ENCODE measurements around the gene COQ8A. TPM values are rescaled to one million over a fixed set of nuclear protein-coding genes. Genes with fewer than 3 reads are reported as not detected.

Gene COQ8A
- total RNA-seq, 2 experiments from 2014 or later: 55.0 to 56.0 TPM

DNA sequence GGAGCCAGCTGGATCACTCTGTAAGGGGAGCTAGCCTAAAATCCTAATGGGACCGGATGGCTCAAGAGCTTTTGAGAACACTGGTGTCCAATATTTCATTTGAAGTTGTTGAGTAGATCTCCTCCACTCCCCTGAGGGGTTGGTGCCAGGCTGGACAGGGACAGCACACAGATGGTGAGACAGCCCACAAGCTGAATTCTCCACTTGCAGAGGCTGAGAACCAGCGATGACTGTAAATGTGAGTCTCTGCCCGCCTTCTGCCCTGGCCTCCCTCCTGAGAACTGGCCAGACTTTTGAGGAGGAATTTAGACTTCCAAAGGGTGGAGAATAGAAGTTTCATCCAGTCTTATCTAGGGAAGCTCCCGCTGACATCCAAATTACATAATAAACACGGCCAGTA lies 20.5 kb upstream of the COQ8A start:
- Histone ChIP-seq H3K36me3 (ENCODE audit: insufficient read depth, low read length) (no peaks in the 10 kb centered on the region), H3K27me3 (ENCODE audit: control insufficient read depth in 1 of 2, insufficient read depth in 2 of 2, low read length in 2 of 2) (no peaks in the 10 kb centered on the region), H3K4me3 (ENCODE audit: low read length) (no peak overlapping the region), H3K27ac (ENCODE audit: low read depth in 1 of 2, low read length in 2 of 2) (no peak overlapping the region), H3K4me1 (ENCODE audit: insufficient read depth, low read length) (no peaks in the 10 kb centered on the region), H3K9me3 (ENCODE audit: control insufficient read depth in 1 of 2, insufficient read depth in 1 of 2, low read length in 2 of 2) (no peaks in the 10 kb centered on the region)
- Mint-ChIP-seq H3K27me3 (peaks cover 4% of the 10 kb centered on the region), H3K27ac (no peak overlapping the region), H3K36me3 (ENCODE audit: low read depth) (no peaks in the 10 kb centered on the region), H3K4me3 (no peak overlapping the region), H3K9me3 (no peaks in the 10 kb centered on the region), H3K4me1 (ENCODE audit: low read depth) (no peaks in the 10 kb centered on the region)
- ChIA-PET POLR2A (no interaction called here), CTCF (interaction anchor here (1.3 kb wide), 1 partner anchor 293 kb away, joined by 4 read pairs; no protein-coding TSS in a partner anchor)
- intact Hi-C loops (cut with DNase I, micrococcal nuclease): loop anchor here in 1 of 2 experiments (10.0 kb wide), 1 partner anchor 625 kb away; no protein-coding TSS in a partner anchor
- TF ChIP-seq, protein P1, sequence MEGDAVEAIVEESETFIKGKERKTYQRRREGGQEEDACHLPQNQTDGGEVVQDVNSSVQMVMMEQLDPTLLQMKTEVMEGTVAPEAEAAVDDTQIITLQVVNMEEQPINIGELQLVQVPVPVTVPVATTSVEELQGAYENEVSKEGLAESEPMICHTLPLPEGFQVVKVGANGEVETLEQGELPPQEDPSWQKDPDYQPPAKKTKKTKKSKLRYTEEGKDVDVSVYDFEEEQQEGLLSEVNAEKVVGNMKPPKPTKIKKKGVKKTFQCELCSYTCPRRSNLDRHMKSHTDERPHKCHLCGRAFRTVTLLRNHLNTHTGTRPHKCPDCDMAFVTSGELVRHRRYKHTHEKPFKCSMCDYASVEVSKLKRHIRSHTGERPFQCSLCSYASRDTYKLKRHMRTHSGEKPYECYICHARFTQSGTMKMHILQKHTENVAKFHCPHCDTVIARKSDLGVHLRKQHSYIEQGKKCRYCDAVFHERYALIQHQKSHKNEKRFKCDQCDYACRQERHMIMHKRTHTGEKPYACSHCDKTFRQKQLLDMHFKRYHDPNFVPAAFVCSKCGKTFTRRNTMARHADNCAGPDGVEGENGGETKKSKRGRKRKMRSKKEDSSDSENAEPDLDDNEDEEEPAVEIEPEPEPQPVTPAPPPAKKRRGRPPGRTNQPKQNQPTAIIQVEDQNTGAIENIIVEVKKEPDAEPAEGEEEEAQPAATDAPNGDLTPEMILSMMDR (IDR thresholded peaks at IDR 0.05): no peak
- ATAC-seq (ENCODE audit: poor library complexity) (no peak), DNase-seq (no peak)

DNA sequence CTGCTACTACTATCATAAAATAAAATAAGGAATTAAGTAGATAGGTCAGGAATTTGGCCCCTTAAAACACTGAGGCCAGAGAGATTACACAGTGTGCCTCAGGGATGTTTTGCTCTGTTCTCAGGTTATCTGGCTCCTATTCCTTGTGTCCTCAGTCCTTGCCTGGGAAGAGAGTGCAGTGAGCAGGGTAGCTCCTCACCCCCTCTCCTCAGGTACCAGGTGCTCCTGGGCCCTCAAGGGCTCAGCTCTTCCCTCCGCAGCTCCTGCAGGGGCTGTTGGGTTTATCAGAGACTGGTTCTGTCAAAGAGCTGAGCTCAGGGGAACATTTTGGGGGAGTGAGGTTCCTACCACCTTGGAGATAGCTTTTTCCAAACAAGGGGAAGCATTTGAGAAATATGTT lies 20.1 kb upstream of the COQ8A start:
- POLR2A ChIA-PET: no interaction called here
- peaks cover 4% of the 10 kb centered on the region for H3K27me3 Mint-ChIP-seq
- no peaks in the 10 kb centered on the region for H3K9me3 ChIP-seq (ENCODE audit: control insufficient read depth in 1 of 2, insufficient read depth in 1 of 2, low read length in 2 of 2)
- no peaks in the 10 kb centered on the region for H3K36me3 Mint-ChIP-seq (ENCODE audit: low read depth)
- no peak overlapping the region for H3K27ac ChIP-seq (ENCODE audit: low read depth in 1 of 2, low read length in 2 of 2)
- no peaks in the 10 kb centered on the region for H3K27me3 ChIP-seq (ENCODE audit: control insufficient read depth in 1 of 2, insufficient read depth in 2 of 2, low read length in 2 of 2)
- TF ChIP-seq, protein P1 (IDR thresholded peaks at IDR 0.05): no peak
- H3K4me1 ChIP-seq (ENCODE audit: insufficient read depth, low read length): no peaks in the 10 kb centered on the region
- no peak overlapping the region for H3K27ac Mint-ChIP-seq
- no peak for DNase-seq
- intact Hi-C loops (cut with DNase I, micrococcal nuclease): loop anchor here in 1 of 2 experiments (10.0 kb wide), 1 partner anchor 625 kb away; no protein-coding TSS in a partner anchor
- H3K4me3 ChIP-seq (ENCODE audit: low read length): no peak overlapping the region
- H3K4me1 Mint-ChIP-seq (ENCODE audit: low read depth): no peaks in the 10 kb centered on the region
- no peak overlapping the region for H3K4me3 Mint-ChIP-seq
- CTCF ChIA-PET: interaction anchor here (1.3 kb wide), 1 partner anchor 294 kb away, joined by 4 read pairs; no protein-coding TSS in a partner anchor
- H3K9me3 Mint-ChIP-seq: no peaks in the 10 kb centered on the region
- no peaks in the 10 kb centered on the region for H3K36me3 ChIP-seq (ENCODE audit: insufficient read depth, low read length)
- no peak for ATAC-seq (ENCODE audit: poor library complexity)

DNA sequence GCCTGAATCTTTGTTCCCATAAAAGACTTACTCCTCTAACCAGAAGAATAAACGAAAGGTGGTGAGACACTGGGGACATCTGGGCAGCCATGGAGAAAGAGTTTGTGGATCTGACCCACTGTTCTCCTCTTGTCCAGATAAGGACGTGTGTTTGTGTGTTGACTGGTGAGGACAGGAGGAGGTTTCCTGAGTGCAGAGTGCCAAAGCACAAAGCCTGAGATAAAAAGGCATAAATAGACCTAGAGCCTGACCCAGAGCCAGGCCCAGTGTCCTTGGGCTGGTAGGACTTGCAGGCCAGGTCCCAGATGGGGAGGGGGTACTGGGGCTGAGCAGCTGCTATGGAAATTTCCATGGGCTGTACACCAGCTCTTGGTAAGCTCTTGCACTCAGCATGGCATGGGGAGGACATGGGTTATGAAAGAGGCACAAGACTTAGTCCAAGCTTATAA lies 19.6 kb upstream of the COQ8A start:
- ChIA-PET POLR2A (no interaction called here), CTCF (no interaction called here)
- Mint-ChIP-seq H3K4me3 (no peak overlapping the region), H3K9me3 (no peaks in the 10 kb centered on the region), H3K27ac (no peak overlapping the region), H3K4me1 (ENCODE audit: low read depth) (no peaks in the 10 kb centered on the region), H3K27me3 (peaks cover 4% of the 10 kb centered on the region), H3K36me3 (ENCODE audit: low read depth) (no peaks in the 10 kb centered on the region)
- no peak for ATAC-seq (ENCODE audit: poor library complexity)
- DNase-seq: no peak
- TF ChIP-seq, protein P1 (IDR thresholded peaks at IDR 0.05): no peak
- Histone ChIP-seq H3K36me3 (ENCODE audit: insufficient read depth, low read length) (no peaks in the 10 kb centered on the region), H3K4me1 (ENCODE audit: insufficient read depth, low read length) (no peaks in the 10 kb centered on the region), H3K27me3 (ENCODE audit: control insufficient read depth in 1 of 2, insufficient read depth in 2 of 2, low read length in 2 of 2) (no peaks in the 10 kb centered on the region), H3K9me3 (ENCODE audit: control insufficient read depth in 1 of 2, insufficient read depth in 1 of 2, low read length in 2 of 2) (no peaks in the 10 kb centered on the region), H3K27ac (ENCODE audit: low read depth in 1 of 2, low read length in 2 of 2) (no peak overlapping the region), H3K4me3 (ENCODE audit: low read length) (no peak overlapping the region)
- intact Hi-C loops (cut with DNase I, micrococcal nuclease): no loop called here

Measured in CD4-positive, alpha-beta T cell (primary cell).